Progenitor cell of endocrine pancreas (in vitro differentiated cells): ENCODE data around the gene NPIPB8. TPM values are rescaled to one million over a fixed set of nuclear protein-coding genes. Genes with fewer than 3 reads are reported as not detected.
"Not testable (repeated sequence)": the region's sequence is repeated elsewhere in the genome, so short reads cannot be mapped to it uniquely, and the experiment has no call there.

Source experiments
- DNase-seq: peaks from one replicate; pipeline ENCODE4 v3.0.0; 2021; ENCODE audit warnings: low spot score; ENCODE audit not compliant: unreplicated experiment
- H3K27ac Mint-ChIP-seq: 2 replicates; pipeline ENCODE4 v1.8.0; 2021; ENCODE audit warnings: mild to moderate bottlenecking, moderate library complexity, mixed read lengths
- H3K27me3 Mint-ChIP-seq: 2 replicates; pipeline ENCODE4 v1.8.0; 2021; ENCODE audit warnings: mixed read lengths
- H3K36me3 Mint-ChIP-seq: 2 replicates; pipeline ENCODE4 v1.8.0; 2022; ENCODE audit warnings: mixed read lengths; ENCODE audit not compliant: insufficient read depth
- H3K4me1 Mint-ChIP-seq: 2 replicates; pipeline ENCODE4 v1.8.0; 2021; ENCODE audit warnings: low read depth, mixed read lengths
- H3K4me3 Mint-ChIP-seq: 2 replicates; pipeline ENCODE4 v1.8.0; 2021; ENCODE audit warnings: low read depth, mild to moderate bottlenecking, moderate library complexity, mixed read lengths
- H3K9me3 Mint-ChIP-seq: 2 replicates; pipeline ENCODE4 v1.8.0; 2021; ENCODE audit warnings: low read depth, mixed read lengths
- total RNA-seq: library from RNA; stranded (reverse); gene quantifications from 2 replicates; pipeline ENCODE4 v1.2.1, GENCODE V29; 2021
- TF ChIP-seq, protein P1 (sequence below): fragments of 200-600 bp; sonication (generic); IDR thresholded peaks from one replicate; pipeline ENCODE4 v1.5.0; 2021; ENCODE audit warnings: antibody characterized with exemption, mild to moderate bottlenecking; ENCODE audit not compliant: unreplicated experiment

The NPIPB8 gene
- total RNA-seq, 1 donor from 2014 or later = 0.77 TPM

DNA sequence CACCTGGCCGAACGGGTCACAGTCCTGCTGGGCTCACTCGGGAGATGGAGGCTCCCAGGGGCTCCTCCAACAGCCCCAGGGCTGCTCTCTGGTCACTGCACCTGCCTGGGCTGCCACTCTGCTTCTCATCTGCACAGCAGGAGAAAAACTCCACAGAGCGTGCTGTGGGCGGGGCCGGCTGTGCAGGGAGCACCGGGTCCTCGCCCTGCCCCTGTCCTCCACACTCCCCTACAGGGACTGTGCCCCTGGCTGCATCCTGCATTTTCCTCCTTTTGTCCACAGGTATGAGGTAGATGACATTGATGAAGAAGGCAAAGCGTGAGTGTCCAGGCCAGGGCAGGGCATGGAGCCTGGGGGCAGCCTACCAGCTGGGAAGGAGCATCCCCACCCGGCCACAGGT is 35.8 kb upstream of the NPIPB8 start:
- H3K36me3 Mint-ChIP-seq, H3K9me3 Mint-ChIP-seq, DNase-seq, H3K4me1 Mint-ChIP-seq, H3K4me3 Mint-ChIP-seq, H3K27ac Mint-ChIP-seq, H3K27me3 Mint-ChIP-seq: not testable (repeated sequence)

DNA sequence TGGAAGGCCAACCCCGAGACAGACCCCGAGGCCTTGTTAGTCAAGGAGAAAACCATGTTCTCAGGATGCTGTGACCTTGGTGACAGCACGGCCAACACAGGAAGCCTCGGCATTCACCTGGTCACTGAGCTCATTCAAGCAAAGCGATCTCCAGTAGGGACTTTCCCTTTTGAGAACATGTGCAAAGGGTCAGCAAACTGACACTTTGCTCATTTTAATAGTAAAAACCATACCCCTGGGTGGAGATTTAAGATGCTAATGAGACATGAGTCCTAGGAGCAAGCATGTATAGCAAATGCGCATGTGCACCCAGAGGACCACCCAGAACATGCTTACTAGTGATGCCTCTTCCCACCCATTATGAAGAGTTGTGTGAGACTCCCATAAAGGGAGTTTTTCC is 35.3 kb upstream of the NPIPB8 start:
- no peak overlapping the region for H3K4me3 Mint-ChIP-seq
- H3K4me1 Mint-ChIP-seq = peaks cover 5% of the 10 kb centered on the region
- no peaks in the 10 kb centered on the region for H3K36me3 Mint-ChIP-seq
- TF ChIP-seq, protein P1, sequence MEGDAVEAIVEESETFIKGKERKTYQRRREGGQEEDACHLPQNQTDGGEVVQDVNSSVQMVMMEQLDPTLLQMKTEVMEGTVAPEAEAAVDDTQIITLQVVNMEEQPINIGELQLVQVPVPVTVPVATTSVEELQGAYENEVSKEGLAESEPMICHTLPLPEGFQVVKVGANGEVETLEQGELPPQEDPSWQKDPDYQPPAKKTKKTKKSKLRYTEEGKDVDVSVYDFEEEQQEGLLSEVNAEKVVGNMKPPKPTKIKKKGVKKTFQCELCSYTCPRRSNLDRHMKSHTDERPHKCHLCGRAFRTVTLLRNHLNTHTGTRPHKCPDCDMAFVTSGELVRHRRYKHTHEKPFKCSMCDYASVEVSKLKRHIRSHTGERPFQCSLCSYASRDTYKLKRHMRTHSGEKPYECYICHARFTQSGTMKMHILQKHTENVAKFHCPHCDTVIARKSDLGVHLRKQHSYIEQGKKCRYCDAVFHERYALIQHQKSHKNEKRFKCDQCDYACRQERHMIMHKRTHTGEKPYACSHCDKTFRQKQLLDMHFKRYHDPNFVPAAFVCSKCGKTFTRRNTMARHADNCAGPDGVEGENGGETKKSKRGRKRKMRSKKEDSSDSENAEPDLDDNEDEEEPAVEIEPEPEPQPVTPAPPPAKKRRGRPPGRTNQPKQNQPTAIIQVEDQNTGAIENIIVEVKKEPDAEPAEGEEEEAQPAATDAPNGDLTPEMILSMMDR = no peak
- H3K27me3 Mint-ChIP-seq = no peaks in the 10 kb centered on the region
- H3K9me3 Mint-ChIP-seq = no peaks in the 10 kb centered on the region
- H3K27ac Mint-ChIP-seq = no peak overlapping the region
- DNase-seq = no peak

DNA sequence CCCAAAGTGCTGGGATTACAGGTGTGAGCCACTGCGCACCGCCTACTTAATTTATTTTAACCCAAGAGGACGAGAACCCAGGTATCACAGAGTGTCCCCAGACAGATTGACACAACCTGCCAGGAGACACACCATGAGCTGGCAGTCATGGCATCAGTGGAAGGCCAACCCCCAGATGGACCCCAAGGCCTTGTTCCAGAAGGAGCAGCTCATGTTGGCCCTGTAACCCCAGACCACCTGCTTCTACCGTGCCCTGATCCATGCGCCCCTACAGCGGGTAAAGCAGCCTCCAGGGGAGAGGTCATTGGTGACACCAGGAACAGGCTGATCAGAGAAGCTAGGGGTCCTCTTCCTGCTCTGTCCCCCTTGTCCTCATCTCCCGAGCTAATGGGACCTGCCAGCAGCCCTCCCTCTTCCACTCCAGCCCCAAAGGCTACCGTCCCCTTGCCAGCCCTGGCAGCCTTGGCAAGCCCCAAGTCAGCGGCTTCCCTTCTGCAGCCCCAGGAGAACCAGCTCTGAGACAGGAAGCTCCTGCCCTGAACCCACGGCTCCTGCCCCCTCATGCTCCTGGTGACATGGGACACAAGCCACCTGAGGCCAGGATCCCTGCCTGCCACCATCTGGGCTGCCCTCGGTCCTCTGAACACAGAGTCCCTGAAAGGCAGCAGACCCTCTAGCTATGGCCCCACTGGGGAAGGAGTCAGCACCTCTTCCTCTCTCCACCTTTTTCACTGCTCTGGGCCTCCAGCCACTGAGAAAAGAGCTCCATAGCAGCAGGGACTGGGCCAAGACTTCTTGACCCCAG is 34.3 kb upstream of the NPIPB8 start:
- DNase-seq = no peak
- H3K9me3 Mint-ChIP-seq = no peaks in the 10 kb centered on the region
- H3K4me3 Mint-ChIP-seq = no peak overlapping the region
- peak overlapping the region; percentile 62 for H3K27ac Mint-ChIP-seq
- H3K36me3 Mint-ChIP-seq = no peaks in the 10 kb centered on the region
- H3K4me1 Mint-ChIP-seq = no peaks in the 10 kb centered on the region
- H3K27me3 Mint-ChIP-seq = no peaks in the 10 kb centered on the region
- TF ChIP-seq, protein P1 = no peak

DNA sequence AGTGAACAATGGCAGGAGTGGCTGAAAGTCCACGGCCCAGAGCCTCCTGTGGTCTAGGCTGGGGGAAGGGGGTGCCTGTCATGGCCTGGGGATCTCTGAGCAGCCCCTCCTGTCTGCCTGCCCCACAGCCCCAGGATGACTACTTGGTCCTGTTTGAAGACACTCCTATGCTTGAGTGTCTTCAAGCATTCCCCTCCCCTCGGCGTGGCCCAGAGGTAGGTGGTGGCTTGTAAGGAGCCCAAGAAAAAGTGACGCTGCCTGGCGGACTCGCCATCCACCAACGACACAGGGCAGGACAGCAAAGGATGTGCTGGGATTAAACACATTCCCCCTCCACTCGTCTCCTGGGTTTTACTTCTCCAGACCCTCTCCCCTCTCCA is 33.7 kb upstream of the NPIPB8 start:
- DNase-seq = no peak
- no peaks in the 10 kb centered on the region for H3K36me3 Mint-ChIP-seq
- TF ChIP-seq, protein P1 = no peak
- peaks cover 1% of the 10 kb centered on the region for H3K4me1 Mint-ChIP-seq
- no peaks in the 10 kb centered on the region for H3K27me3 Mint-ChIP-seq
- H3K27ac Mint-ChIP-seq = no peak overlapping the region
- no peak overlapping the region for H3K4me3 Mint-ChIP-seq
- H3K9me3 Mint-ChIP-seq = no peaks in the 10 kb centered on the region

DNA sequence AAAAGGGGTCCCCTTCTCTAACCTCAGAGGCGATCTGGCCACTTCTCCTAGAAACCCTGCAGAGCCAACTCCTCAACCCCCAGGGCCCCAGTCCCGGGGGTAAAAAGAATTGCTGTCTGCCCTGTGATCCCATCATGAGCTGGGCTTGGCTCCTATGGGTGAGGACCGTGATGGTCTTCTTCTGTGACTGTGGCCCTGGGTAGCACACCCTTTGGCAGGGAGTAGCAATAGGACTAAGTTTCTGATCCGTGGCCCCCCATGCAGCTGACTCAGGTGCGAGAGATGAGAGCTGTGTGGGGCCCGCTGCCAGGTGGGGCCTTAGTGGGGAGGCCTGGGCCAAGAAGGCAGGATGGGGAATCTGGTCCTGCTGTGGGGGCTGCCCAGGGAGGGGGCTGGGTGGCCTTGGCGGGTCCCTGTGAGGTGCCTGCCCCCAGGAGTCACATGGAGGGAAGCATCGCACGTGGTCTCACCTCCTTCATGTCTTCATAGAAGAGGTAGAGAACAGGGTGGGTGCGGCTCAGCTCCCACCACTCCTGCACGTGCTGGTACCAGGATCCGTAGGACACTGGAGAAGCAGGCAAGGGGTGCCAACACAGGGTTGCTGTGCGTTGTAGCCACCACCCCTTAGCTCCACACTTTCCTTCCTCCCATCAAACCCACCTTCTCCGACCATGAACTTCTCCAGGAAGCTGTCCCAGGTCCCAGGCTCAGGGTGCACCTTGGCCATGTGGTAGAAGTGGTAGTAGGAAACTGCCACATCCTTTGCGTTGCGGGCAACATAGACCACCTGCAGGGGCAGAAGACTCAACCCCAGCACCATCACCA is 31.4 kb upstream of the NPIPB8 start:
- Mint-ChIP-seq H3K4me3 (no peak overlapping the region), H3K9me3 (no peaks in the 10 kb centered on the region), H3K36me3 (no peaks in the 10 kb centered on the region), H3K27me3 (no peaks in the 10 kb centered on the region), H3K4me1 (peaks cover 17% of the 10 kb centered on the region), H3K27ac (no peak overlapping the region)
- no peak for DNase-seq
- TF ChIP-seq, protein P1 = no peak
